IMR-90 (cell line): ENCODE results near the gene MTUS2. TPM values are rescaled to one million over a fixed set of nuclear protein-coding genes. Genes with fewer than 3 reads are reported as not detected.

Experiments
- ATAC-seq: fragments of 200-7000 bp; cut with Tn5 transposase; 2 replicates; pipeline ENCODE4 v1.9.1; 2020; ENCODE audit warnings: low read depth, mild to moderate bottlenecking, moderate library complexity
- BruUV-seq: library from RNA; stranded (reverse); fragments of 400-500 nt; replicated peaks from 2 replicates; lab custom pipeline; 2021; lab: Mats Ljungman, UMichigan
- CTCF ChIA-PET: fragments of 300-600 bp; formaldehyde crosslinking; extraction: SDS; loops from one replicate; lab custom pipeline; 2021; ENCODE audit warnings: antibody characterized with exemption; lab: Yijun Ruan, JAX
- POLR2A ChIA-PET: fragments of 300-600 bp; sonication (Branson Sonifier 250); formaldehyde crosslinking; loops from one replicate; lab custom pipeline; 2022; ENCODE audit warnings: antibody characterized with exemption; ENCODE audit not compliant: unreplicated experiment; lab: Charles Lee
- DNase-seq: peaks from one replicate; pipeline ENCODE4 v3.0.0; 2013
- H2AFZ ChIP-seq: replicated peaks from 2 replicates; pipeline ENCODE3; 2013; ENCODE audit warnings: low read length, mild to moderate bottlenecking; ENCODE audit not compliant: poor library complexity
- H2AK5ac ChIP-seq: 2 replicates; pipeline ENCODE4 v1.6.1; 2013; ENCODE audit warnings: low read depth, low read length, inconsistent platforms
- H2AK9ac ChIP-seq: replicated peaks from 2 replicates; pipeline ENCODE3; 2013; ENCODE audit warnings: mild to moderate bottlenecking, low read depth, low read length, moderate library complexity; ENCODE audit not compliant: poor library complexity
- H2BK120ac ChIP-seq: 2 replicates; pipeline ENCODE4 v1.6.1; 2013; ENCODE audit warnings: low read depth, low read length, inconsistent platforms
- H2BK15ac ChIP-seq: 3 replicates; pipeline ENCODE4 v1.6.1; 2013; ENCODE audit warnings: low read depth, low read length, inconsistent platforms
- H2BK20ac ChIP-seq: 2 replicates; pipeline ENCODE4 v1.6.1; 2013; ENCODE audit warnings: low read depth, mild to moderate bottlenecking, inconsistent platforms, low read length, moderate library complexity
- H2BK5ac ChIP-seq: 2 replicates; pipeline ENCODE4 v1.6.1; 2013; ENCODE audit warnings: mild to moderate bottlenecking, low read depth, low read length, inconsistent platforms; ENCODE audit not compliant: poor library complexity, severe bottlenecking
- H3K14ac ChIP-seq: replicated peaks from 2 replicates; pipeline ENCODE4 v1.6.1; 2013; ENCODE audit warnings: low read depth, low read length, inconsistent platforms
- H3K18ac ChIP-seq: 2 replicates; pipeline ENCODE4 v1.6.1; 2013; ENCODE audit warnings: low read depth, low read length, control low read depth
- H3K23ac ChIP-seq: 2 replicates; pipeline ENCODE4 v1.6.1; 2013; ENCODE audit warnings: low read depth, low read length, inconsistent platforms
- H3K27ac ChIP-seq: 2 replicates; pipeline ENCODE4 v1.5.1; 2013; ENCODE audit warnings: mild to moderate bottlenecking, control low read depth, low read length; ENCODE audit not compliant: insufficient read depth
- H3K27me3 ChIP-seq: 2 replicates; pipeline ENCODE4 v1.6.1; 2013; ENCODE audit warnings: low read length; ENCODE audit not compliant: control insufficient read depth, insufficient read depth
- H3K36me3 ChIP-seq: 2 replicates; pipeline ENCODE4 v1.6.1; 2013; ENCODE audit warnings: low read length, mixed read lengths; ENCODE audit not compliant: control insufficient read depth, insufficient read depth
- H3K4ac ChIP-seq: 2 replicates; pipeline ENCODE4 v1.6.1; 2013; ENCODE audit warnings: low read depth, low read length, inconsistent platforms
- H3K4me1 ChIP-seq: 2 replicates; pipeline ENCODE4 v1.6.1; 2013; ENCODE audit warnings: low read length, mixed read lengths; ENCODE audit not compliant: control insufficient read depth, insufficient read depth
- H3K4me2 ChIP-seq: 2 replicates; pipeline ENCODE4 v1.6.1; 2013; ENCODE audit warnings: low read depth, mild to moderate bottlenecking, control low read depth, low read length, moderate library complexity
- H3K4me3 ChIP-seq: 2 replicates; pipeline ENCODE4 v1.5.1; 2013; ENCODE audit warnings: low read depth, mild to moderate bottlenecking, control low read depth, low read length, moderate library complexity; ENCODE audit not compliant: insufficient read depth
- H3K56ac ChIP-seq: 2 replicates; pipeline ENCODE4 v1.6.1; 2013; ENCODE audit warnings: low read length, inconsistent platforms; ENCODE audit not compliant: insufficient read depth; ENCODE audit errors: extremely low read depth
- H3K79me1 ChIP-seq, 2 experiments: 2 replicates each; pipeline ENCODE4 v1.6.1; 2013; ENCODE audit warnings: low read length in 2 of 2, inconsistent platforms in 1 of 2, low read depth in 1 of 2
- H3K9ac ChIP-seq: 2 replicates; pipeline ENCODE4 v1.6.1; 2013; ENCODE audit warnings: low read depth, low read length, control low read depth
- H3K9me1 ChIP-seq: 2 replicates; pipeline ENCODE4 v1.6.1; 2013; ENCODE audit warnings: low read length, inconsistent platforms; ENCODE audit not compliant: insufficient read depth
- H3K9me3 ChIP-seq: 2 replicates; pipeline ENCODE4 v1.6.1; 2013; ENCODE audit warnings: low read length; ENCODE audit not compliant: control insufficient read depth, insufficient read depth
- H4K20me1 ChIP-seq: 2 replicates; pipeline ENCODE4 v1.6.1; 2013; ENCODE audit warnings: low read length, inconsistent platforms; ENCODE audit not compliant: insufficient read depth
- H4K5ac ChIP-seq: 2 replicates; pipeline ENCODE4 v1.6.1; 2013; ENCODE audit warnings: mild to moderate bottlenecking, low read depth, low read length, control low read depth
- H4K8ac ChIP-seq, 2 experiments: 2 replicates each; pipeline ENCODE4 v1.6.1; 2013; ENCODE audit warnings: low read depth in 2 of 2, low read length in 2 of 2, control low read depth in 1 of 2, inconsistent platforms in 1 of 2
- H4K91ac ChIP-seq: 2 replicates; pipeline ENCODE4 v1.6.1; 2013; ENCODE audit warnings: low read depth, low read length, inconsistent platforms; ENCODE audit not compliant: insufficient read depth
- BHLHE40 ChIP-seq: fragments of 150-350 bp; IDR thresholded peaks from 2 replicates; pipeline ENCODE4 v1.6.1; 2016; ENCODE audit warnings: mild to moderate bottlenecking, low read depth, low read length
- CEBPB ChIP-seq: IDR thresholded peaks from 2 replicates; pipeline ENCODE4 v1.6.1; 2012; ENCODE audit warnings: low read depth, low read length, improper control_type of control experiment
- CTCF ChIP-seq: conservative IDR thresholded peaks from 2 replicates; pipeline ENCODE4 v1.5.1; 2012; ENCODE audit warnings: mild to moderate bottlenecking, low read depth, low read length, improper control_type of control experiment
- FOS ChIP-seq: fragments of 150-350 bp; IDR thresholded peaks from 2 replicates; pipeline ENCODE4 v1.6.1; 2016; ENCODE audit warnings: low read depth, low read length
- MAFK ChIP-seq: IDR thresholded peaks from 2 replicates; pipeline ENCODE4 v1.6.1; 2012; ENCODE audit warnings: low read depth, low read length, improper control_type of control experiment
- RFX5 ChIP-seq: IDR thresholded peaks from 2 replicates; pipeline ENCODE4 v1.8.0; 2012; ENCODE audit warnings: low read depth, mild to moderate bottlenecking, low read length, moderate library complexity
- WGBS, 2 experiments: methylation state at CpG; one replicate each; pipeline versions ENCODE4 v1.1.5 to v1.1.7; 2013; ENCODE audit warnings: missing lambda C conversion rate in 2 of 2; ENCODE audit not compliant: insufficient read length in 1 of 2; ENCODE audit errors: extremely low coverage in 2 of 2; 5-methylcytosine and 5-hydroxymethylcytosine counted together
- dilution Hi-C: fragments of 300-500 bp; cut with HindIII; formaldehyde crosslinking; loops from one replicate; pipeline ENCODE4 v1.14.3; 2018; ENCODE audit warnings: low sequenced_read_pairs; ENCODE audit not compliant: unreplicated experiment
- in situ Hi-C: fragments of 300-500 bp; cut with MboI; formaldehyde crosslinking; loops from 3 replicates; pipeline ENCODE4 v1.14.3; 2019; ENCODE audit warnings: low sequenced_read_pairs, inconsistent platforms, mixed read lengths
- intact Hi-C: fragments of 100-400 bp; cut with micrococcal nuclease; formaldehyde crosslinking; loops from 2 replicates; pipeline ENCODE4 v1.10.0; 2022
- polyA plus RNA-seq, 3 experiments: library from polyadenylated mRNA; depleted of rRNA; stranded (reverse); fragments of >200 nt; gene quantifications; 2 replicates each; pipeline ENCODE4 v1.2.3, GENCODE V29; 2012; ENCODE audit warnings: low replicate concordance in 1 of 3
- total RNA-seq: library from RNA; depleted of rRNA; stranded (reverse); fragments of >200 nt; gene quantifications from 2 replicates; pipeline ENCODE4 v1.2.3, GENCODE V29; 2012
- TF ChIP-seq, protein P1 (sequence below): fragments of 150-350 bp; IDR thresholded peaks from 2 replicates; pipeline ENCODE4 v1.6.1; 2017; ENCODE audit warnings: mild to moderate bottlenecking, antibody characterized with exemption, low read length, low read depth

Gene MTUS2
- total and polyA plus RNA-seq, 2 of the 4 experiments (the other 2 are of a cell fraction): under 0.01 to 0.02 TPM

DNA sequence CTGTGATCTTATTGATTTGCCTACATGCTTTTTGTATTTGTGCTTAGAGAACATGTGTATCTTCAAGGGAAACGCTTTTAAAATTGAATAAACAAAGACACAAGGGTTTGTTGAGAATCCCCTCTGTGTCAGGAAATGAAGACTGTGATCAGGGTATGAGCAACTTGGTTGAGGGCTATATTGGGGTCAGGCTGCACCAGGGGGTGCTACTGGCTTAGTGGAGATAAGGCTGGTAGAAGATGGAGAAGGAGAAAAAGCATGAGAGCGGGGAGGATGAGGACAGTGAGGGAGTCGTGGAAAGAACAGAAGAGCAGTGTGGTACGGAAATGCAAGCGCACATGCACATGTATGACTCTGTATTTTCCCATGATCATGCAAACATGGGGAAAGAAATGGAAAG is 201.6 kb downstream of the MTUS2 start:
- no peak for ATAC-seq
- H2BK15ac ChIP-seq: no peak overlapping the region
- no peak overlapping the region for H2AK9ac ChIP-seq
- in situ Hi-C loops: no loop called here
- TF ChIP-seq MAFK (no peak), BHLHE40 (no peak), FOS (no peak), CTCF (no peak), RFX5 (no peak), CEBPB (no peak)
- TF ChIP-seq, protein P1, sequence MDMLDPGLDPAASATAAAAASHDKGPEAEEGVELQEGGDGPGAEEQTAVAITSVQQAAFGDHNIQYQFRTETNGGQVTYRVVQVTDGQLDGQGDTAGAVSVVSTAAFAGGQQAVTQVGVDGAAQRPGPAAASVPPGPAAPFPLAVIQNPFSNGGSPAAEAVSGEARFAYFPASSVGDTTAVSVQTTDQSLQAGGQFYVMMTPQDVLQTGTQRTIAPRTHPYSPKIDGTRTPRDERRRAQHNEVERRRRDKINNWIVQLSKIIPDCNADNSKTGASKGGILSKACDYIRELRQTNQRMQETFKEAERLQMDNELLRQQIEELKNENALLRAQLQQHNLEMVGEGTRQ: no peak
- H4K20me1 ChIP-seq: no peaks in the 10 kb centered on the region
- H2BK120ac ChIP-seq: no peak overlapping the region
- 53% methylated on average over 5 of the region's 5 CpGs; no CpG with 5 or more reads in 1 of the 2 experiments for WGBS, 2 experiments
- no peak overlapping the region for H3K23ac ChIP-seq
- DNase-seq: no peak
- POLR2A ChIA-PET: no interaction called here
- intact Hi-C loops: no loop called here
- H4K8ac ChIP-seq: no peak overlapping the region
- CTCF ChIA-PET: no interaction called here
- H2AK5ac ChIP-seq: no peak overlapping the region
- no peaks in the 10 kb centered on the region for H3K9me1 ChIP-seq
- peaks cover 27% of the 10 kb centered on the region for H3K9me3 ChIP-seq
- dilution Hi-C loops: no loop called here
- H2AFZ ChIP-seq: no peak overlapping the region
- no TSS peak for BruUV-seq
- H2BK20ac ChIP-seq: no peak overlapping the region
- H4K91ac ChIP-seq: no peak overlapping the region
- no peak overlapping the region for H3K27ac ChIP-seq
- H3K27me3 ChIP-seq: no peaks in the 10 kb centered on the region
- no peaks in the 10 kb centered on the region for H3K4me1 ChIP-seq
- no peak overlapping the region for H4K5ac ChIP-seq
- H3K56ac ChIP-seq: no peak overlapping the region
- H3K4me3 ChIP-seq: no peak overlapping the region
- no peaks in the 10 kb centered on the region for H3K79me1 ChIP-seq
- no peak overlapping the region for H3K4me2 ChIP-seq
- no peak overlapping the region for H3K14ac ChIP-seq
- no peak overlapping the region for H3K18ac ChIP-seq
- H3K36me3 ChIP-seq: no peaks in the 10 kb centered on the region
- H2BK5ac ChIP-seq: no peak overlapping the region
- no peak overlapping the region for H3K4ac ChIP-seq
- no peak overlapping the region for H3K9ac ChIP-seq
